Measurements from ENCODE around the gene EML2. TPM values are rescaled to one million over a fixed set of nuclear protein-coding genes. Genes with fewer than 3 reads are reported as not detected.

Gene EML2
- total and polyA plus RNA-seq, 2 of the 8 experiments (the other 6 are each of a cell fraction or from before 2014, with no cell fraction given): 28.8 to 29.4 TPM

DNA sequence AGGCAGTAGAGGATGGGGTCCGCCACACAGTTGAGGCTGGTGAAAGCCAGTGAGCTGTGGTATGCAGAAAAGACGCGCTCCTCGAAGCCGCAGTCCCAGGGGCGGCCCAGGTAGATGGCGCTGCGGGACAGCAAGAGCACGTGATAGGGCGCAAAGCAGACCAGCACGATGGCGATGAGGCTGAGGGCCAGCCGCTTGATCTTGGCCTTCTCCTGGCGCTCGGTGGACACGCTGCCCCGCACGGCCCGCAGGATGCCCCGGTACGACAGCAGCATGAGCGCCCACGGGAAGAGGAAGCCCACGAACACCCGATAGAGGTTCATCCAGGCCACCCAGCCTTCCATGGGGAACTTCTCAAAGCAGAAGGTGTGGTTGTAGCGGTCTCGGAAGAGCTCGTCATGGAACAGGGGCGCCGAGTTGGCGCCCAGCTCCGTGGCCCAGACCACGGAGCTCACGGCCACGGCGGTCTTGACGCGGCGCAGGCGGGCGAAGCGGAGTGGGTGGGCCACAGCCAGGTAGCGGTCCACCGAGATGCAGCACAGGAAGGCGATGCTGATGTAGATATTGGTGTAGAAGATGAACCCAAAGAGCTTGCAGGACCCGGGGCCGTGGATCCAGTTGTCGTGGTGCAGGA is 48.1 kb downstream of the EML2 start (continued):
- TF ChIP-seq KDM4A (IDR thresholded peaks at IDR 0.05; ENCODE audit: low read depth, low read length, severe bottlenecking) (no peak), SIN3A (conservative IDR thresholded peaks at IDR 0.05 in 1 of 2, IDR thresholded peaks at IDR 0.05 in 1 of 2; ENCODE audit: low read depth in 1 of 2, low read length in 2 of 2) (peak in 1 of 2 experiments; percentile 53; a peak in 1 of 4 replicates), JUN (IDR thresholded peaks at IDR 0.05; ENCODE audit: low read depth, low read length) (no peak), EGR1 (IDR thresholded peaks at IDR 0.05; ENCODE audit: borderline replicate concordance, low read depth, low read length) (peak; percentile 47), NRF1 (IDR thresholded peaks at IDR 0.05; ENCODE audit: low read depth, low read length) (no peak), YY1 (IDR thresholded peaks at IDR 0.05; ENCODE audit: low read depth, low read length) (peak; percentile 61; the same call in 1 of the 2 replicates), SRF (IDR thresholded peaks at IDR 0.05; ENCODE audit: low read depth, low read length) (no peak), CEBPB (IDR thresholded peaks at IDR 0.05; ENCODE audit: low read depth, low read length) (no peak), NANOG (IDR thresholded peaks at IDR 0.05; ENCODE audit: insufficient read depth, low read depth, low read length, poor library complexity, severe bottlenecking) (peak; percentile 29), CBX8 (IDR thresholded peaks at IDR 0.05; ENCODE audit: borderline replicate concordance, low read depth, low read length) (no peak), RAD21 (IDR thresholded peaks at IDR 0.05 in 1 of 2, conservative IDR thresholded peaks at IDR 0.05 in 1 of 2; ENCODE audit: low read depth in 2 of 2, low read length in 2 of 2) (peak; percentile 80 to 83), ASH2L (IDR thresholded peaks at IDR 0.05; ENCODE audit: low read length) (peak; percentile 63), TCF12 (IDR thresholded peaks at IDR 0.05; ENCODE audit: low read depth, low read length) (no peak), TEAD4 (IDR thresholded peaks at IDR 0.05; ENCODE audit: low read depth, low read length) (peak; percentile 72), RFX5 (IDR thresholded peaks at IDR 0.05; ENCODE audit: borderline replicate concordance, low read depth, low read length) (no peak), SUZ12 (IDR thresholded peaks at IDR 0.05; ENCODE audit: low read length) (no peak), KDM1A (IDR thresholded peaks at IDR 0.05; ENCODE audit: borderline replicate concordance, low read length) (no peak)
- TF ChIP-seq, protein P1, sequence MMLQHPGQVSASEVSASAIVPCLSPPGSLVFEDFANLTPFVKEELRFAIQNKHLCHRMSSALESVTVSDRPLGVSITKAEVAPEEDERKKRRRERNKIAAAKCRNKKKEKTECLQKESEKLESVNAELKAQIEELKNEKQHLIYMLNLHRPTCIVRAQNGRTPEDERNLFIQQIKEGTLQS (IDR thresholded peaks at IDR 0.05; ENCODE audit: insufficient read depth, low read depth, low read length): 0 out of 2 replicates have a peak, but pooled peaks have one; percentile 49
- TF ChIP-seq, protein P2, sequence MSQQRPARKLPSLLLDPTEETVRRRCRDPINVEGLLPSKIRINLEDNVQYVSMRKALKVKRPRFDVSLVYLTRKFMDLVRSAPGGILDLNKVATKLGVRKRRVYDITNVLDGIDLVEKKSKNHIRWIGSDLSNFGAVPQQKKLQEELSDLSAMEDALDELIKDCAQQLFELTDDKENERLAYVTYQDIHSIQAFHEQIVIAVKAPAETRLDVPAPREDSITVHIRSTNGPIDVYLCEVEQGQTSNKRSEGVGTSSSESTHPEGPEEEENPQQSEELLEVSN (IDR thresholded peaks at IDR 0.05): peak; percentile 97
- TF ChIP-seq, protein P3, sequence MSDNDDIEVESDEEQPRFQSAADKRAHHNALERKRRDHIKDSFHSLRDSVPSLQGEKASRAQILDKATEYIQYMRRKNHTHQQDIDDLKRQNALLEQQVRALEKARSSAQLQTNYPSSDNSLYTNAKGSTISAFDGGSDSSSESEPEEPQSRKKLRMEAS (IDR thresholded peaks at IDR 0.05): peak; percentile 100
- TF ChIP-seq, protein P4, sequence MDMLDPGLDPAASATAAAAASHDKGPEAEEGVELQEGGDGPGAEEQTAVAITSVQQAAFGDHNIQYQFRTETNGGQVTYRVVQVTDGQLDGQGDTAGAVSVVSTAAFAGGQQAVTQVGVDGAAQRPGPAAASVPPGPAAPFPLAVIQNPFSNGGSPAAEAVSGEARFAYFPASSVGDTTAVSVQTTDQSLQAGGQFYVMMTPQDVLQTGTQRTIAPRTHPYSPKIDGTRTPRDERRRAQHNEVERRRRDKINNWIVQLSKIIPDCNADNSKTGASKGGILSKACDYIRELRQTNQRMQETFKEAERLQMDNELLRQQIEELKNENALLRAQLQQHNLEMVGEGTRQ (IDR thresholded peaks at IDR 0.05; ENCODE audit: low read length): peak; percentile 79

Measured in H1 (cell line).